Ovary (tissue), 3 donors: ENCODE measurements around the gene RPP38.

ENCODE experiments used
- CTCF ChIP-seq, 3 donors: fragments of 450-650 bp in 2 of 3; fragments of 200-600 bp in 1 of 3; IDR thresholded peaks; one replicate each; pipeline versions ENCODE4 v1.5.1 to v1.8.0; 2016 to 2022; ENCODE audit warnings: antibody characterized with exemption in 3 of 3, mild to moderate bottlenecking in 1 of 3
- EP300 ChIP-seq: sonication (generic); formaldehyde crosslinking; IDR thresholded peaks from one replicate; pipeline ENCODE4 v1.6.1; 2017; ENCODE audit warnings: antibody characterized with exemption
- donor health status: DM: no; HTN: no; CAD: no.

GRCh38 chr10:15084502-15084922, 12.6 kb upstream of the RPP38 start:
- TF ChIP-seq CTCF (IDR thresholded peaks at IDR 0.05): no peak
- no peak for TF ChIP-seq EP300
